ENCODE data around the gene EVI5.

GRCh38 chr1:92554216-92554615, 230.7 kb downstream of the EVI5 start:
- no peak for TF ChIP-seq EP300 (IDR thresholded peaks at IDR 0.05)
- no peak for TF ChIP-seq CTCF (IDR thresholded peaks at IDR 0.05)
- no peak for TF ChIP-seq POLR2A (IDR thresholded peaks at IDR 0.05)

Data from gastroesophageal sphincter (tissue), 3 donors.